GM23338 (cell line): ENCODE results near the gene SLC26A11. TPM values are rescaled to one million over a fixed set of nuclear protein-coding genes. Genes with fewer than 3 reads are reported as not detected.

ENCODE experiments used
- ATAC-seq: fragments of 200-7000 bp; cut with Tn5 transposase; 3 replicates; pipeline ENCODE4 v1.9.1; 2020
- DNase-seq: peaks from one replicate; pipeline ENCODE4 v3.0.0-alpha.2; 2015; ENCODE audit warnings: low spot score
- H2AFZ ChIP-seq: fragments of 200-600 bp; sonication (generic); 2 replicates; pipeline ENCODE4 v1.8.0; 2016; ENCODE audit warnings: antibody characterized with exemption, mild to moderate bottlenecking, moderate library complexity
- H3F3A ChIP-seq: fragments of 200-600 bp; sonication (generic); replicated peaks from 2 replicates; pipeline ENCODE4 v1.8.0; 2017; ENCODE audit warnings: antibody characterized with exemption, mixed run types, low read depth
- H3K27ac ChIP-seq: fragments of 200-600 bp; sonication (generic); 2 replicates; pipeline ENCODE4 v1.6.1; 2016; ENCODE audit warnings: low read depth
- H3K27me3 ChIP-seq: fragments of 200-600 bp; sonication (generic); 2 replicates; pipeline ENCODE4 v1.8.0; 2016; ENCODE audit warnings: mild to moderate bottlenecking, mixed run types, moderate library complexity; ENCODE audit not compliant: insufficient read depth
- H3K36me3 ChIP-seq: fragments of 200-600 bp; sonication (generic); 2 replicates; pipeline ENCODE4 v1.8.0; 2016; ENCODE audit warnings: mild to moderate bottlenecking; ENCODE audit not compliant: insufficient read depth
- H3K4me1 ChIP-seq: fragments of 200-600 bp; sonication (generic); 2 replicates; pipeline ENCODE4 v1.8.0; 2016; ENCODE audit warnings: mild to moderate bottlenecking, moderate library complexity; ENCODE audit not compliant: insufficient read depth
- H3K4me2 ChIP-seq: fragments of 200-600 bp; sonication (generic); 2 replicates; pipeline ENCODE4 v1.7.1; 2017; ENCODE audit warnings: mixed run types
- H3K4me3 ChIP-seq: fragments of 200-600 bp; sonication (generic); 2 replicates; pipeline ENCODE4 v1.6.1; 2016; ENCODE audit warnings: mixed run types
- H3K79me2 ChIP-seq: fragments of 200-600 bp; sonication (generic); replicated peaks from 2 replicates; pipeline ENCODE4 v1.8.0; 2017; ENCODE audit warnings: mild to moderate bottlenecking; ENCODE audit not compliant: insufficient read depth
- H3K9me2 ChIP-seq: fragments of 200-600 bp; sonication (generic); 2 replicates; pipeline ENCODE4 v1.8.0; 2017; ENCODE audit not compliant: insufficient read depth
- H4K20me1 ChIP-seq: fragments of 200-600 bp; sonication (generic); replicated peaks from 2 replicates; pipeline ENCODE4 v1.8.0; 2017; ENCODE audit warnings: mild to moderate bottlenecking; ENCODE audit not compliant: insufficient read depth
- H3K27ac Mint-ChIP-seq: 2 replicates; pipeline ENCODE4 v1.8.0; 2020; ENCODE audit warnings: inconsistent platforms, mild to moderate bottlenecking, moderate library complexity, mixed read lengths
- H3K27me3 Mint-ChIP-seq: 3 replicates; pipeline ENCODE4 v1.8.0; 2022; ENCODE audit warnings: low read depth, mild to moderate bottlenecking, moderate library complexity, mixed read lengths, inconsistent platforms; ENCODE audit not compliant: insufficient read depth, poor library complexity
- H3K36me3 Mint-ChIP-seq: 3 replicates; pipeline ENCODE4 v1.8.0; 2021; ENCODE audit warnings: low read depth, mild to moderate bottlenecking, inconsistent platforms, moderate library complexity, mixed read lengths
- H3K4me1 Mint-ChIP-seq: 3 replicates; pipeline ENCODE4 v1.8.0; 2020; ENCODE audit warnings: mild to moderate bottlenecking, inconsistent platforms, mixed read lengths
- H3K4me3 Mint-ChIP-seq: 3 replicates; pipeline ENCODE4 v1.8.0; 2021; ENCODE audit warnings: moderate library complexity, mild to moderate bottlenecking, inconsistent platforms, mixed read lengths
- H3K9me3 Mint-ChIP-seq: 3 replicates; pipeline ENCODE4 v1.8.0; 2020; ENCODE audit warnings: moderate library complexity, mild to moderate bottlenecking, inconsistent platforms, mixed read lengths
- POLR2AphosphoS5 ChIP-seq: IDR thresholded peaks from 2 replicates; pipeline ENCODE4 v1.6.1; 2016; ENCODE audit warnings: antibody characterized with exemption, low read depth
- STAT1 ChIP-seq: IDR thresholded peaks from one replicate; pipeline ENCODE4 v1.6.1; 2016; ENCODE audit warnings: antibody characterized with exemption; ENCODE audit not compliant: unreplicated experiment
- polyA plus RNA-seq: library from polyadenylated mRNA; unstranded; fragments of >200 nt; fragmentation: Nextera tagmentation; extraction: Ambion mirVana; gene quantifications from 2 replicates; pipeline ENCODE4 v1.2.1, GENCODE V29; 2016
- total RNA-seq: library from RNA; depleted of rRNA; stranded (reverse); fragments of >200 nt; shearing (Covaris generic); gene quantifications from 2 replicates; pipeline ENCODE4 v1.2.3, GENCODE V29; 2014
- TF ChIP-seq, protein P1 (sequence below): fragments of 250-450 bp; sonication (Bioruptor Pico); IDR thresholded peaks from 2 replicates; pipeline ENCODE4 v1.5.0; 2020; ENCODE audit warnings: mild to moderate bottlenecking, moderate library complexity

Gene SLC26A11
- total and polyA plus RNA-seq, 2 experiments from 2014 or later: 10.9 to 23.0 TPM

DNA sequence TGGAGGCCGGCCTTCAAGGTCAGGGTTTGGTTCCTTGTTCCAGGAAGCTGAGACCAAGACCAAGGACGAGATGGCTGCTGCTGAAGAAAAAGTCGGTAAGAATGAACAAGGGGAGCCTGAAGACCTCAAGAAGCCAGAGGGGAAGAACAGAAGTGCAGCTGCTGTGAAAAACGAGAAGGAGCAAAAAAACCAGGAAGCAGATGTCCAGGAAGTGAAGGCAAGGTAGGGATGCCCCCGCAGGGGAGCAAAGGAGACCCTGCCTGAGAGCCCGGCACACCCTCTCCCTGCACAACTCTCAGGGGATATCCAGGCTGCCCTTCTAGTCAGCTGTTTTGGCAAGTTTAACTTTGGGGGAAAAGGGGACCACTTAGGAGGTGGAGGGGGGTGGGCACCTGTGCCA, 69.4 kb downstream of the SLC26A11 start:
- Mint-ChIP-seq H3K27ac (no peak overlapping the region), H3K36me3 (peaks cover 51% of the 10 kb centered on the region), H3K4me1 (peaks cover 3% of the 10 kb centered on the region), H3K4me3 (no peak overlapping the region), H3K9me3 (no peaks in the 10 kb centered on the region), H3K27me3 (peaks cover 5% of the 10 kb centered on the region)
- TF ChIP-seq POLR2AphosphoS5 (no peak), STAT1 (no peak)
- TF ChIP-seq, protein P1, sequence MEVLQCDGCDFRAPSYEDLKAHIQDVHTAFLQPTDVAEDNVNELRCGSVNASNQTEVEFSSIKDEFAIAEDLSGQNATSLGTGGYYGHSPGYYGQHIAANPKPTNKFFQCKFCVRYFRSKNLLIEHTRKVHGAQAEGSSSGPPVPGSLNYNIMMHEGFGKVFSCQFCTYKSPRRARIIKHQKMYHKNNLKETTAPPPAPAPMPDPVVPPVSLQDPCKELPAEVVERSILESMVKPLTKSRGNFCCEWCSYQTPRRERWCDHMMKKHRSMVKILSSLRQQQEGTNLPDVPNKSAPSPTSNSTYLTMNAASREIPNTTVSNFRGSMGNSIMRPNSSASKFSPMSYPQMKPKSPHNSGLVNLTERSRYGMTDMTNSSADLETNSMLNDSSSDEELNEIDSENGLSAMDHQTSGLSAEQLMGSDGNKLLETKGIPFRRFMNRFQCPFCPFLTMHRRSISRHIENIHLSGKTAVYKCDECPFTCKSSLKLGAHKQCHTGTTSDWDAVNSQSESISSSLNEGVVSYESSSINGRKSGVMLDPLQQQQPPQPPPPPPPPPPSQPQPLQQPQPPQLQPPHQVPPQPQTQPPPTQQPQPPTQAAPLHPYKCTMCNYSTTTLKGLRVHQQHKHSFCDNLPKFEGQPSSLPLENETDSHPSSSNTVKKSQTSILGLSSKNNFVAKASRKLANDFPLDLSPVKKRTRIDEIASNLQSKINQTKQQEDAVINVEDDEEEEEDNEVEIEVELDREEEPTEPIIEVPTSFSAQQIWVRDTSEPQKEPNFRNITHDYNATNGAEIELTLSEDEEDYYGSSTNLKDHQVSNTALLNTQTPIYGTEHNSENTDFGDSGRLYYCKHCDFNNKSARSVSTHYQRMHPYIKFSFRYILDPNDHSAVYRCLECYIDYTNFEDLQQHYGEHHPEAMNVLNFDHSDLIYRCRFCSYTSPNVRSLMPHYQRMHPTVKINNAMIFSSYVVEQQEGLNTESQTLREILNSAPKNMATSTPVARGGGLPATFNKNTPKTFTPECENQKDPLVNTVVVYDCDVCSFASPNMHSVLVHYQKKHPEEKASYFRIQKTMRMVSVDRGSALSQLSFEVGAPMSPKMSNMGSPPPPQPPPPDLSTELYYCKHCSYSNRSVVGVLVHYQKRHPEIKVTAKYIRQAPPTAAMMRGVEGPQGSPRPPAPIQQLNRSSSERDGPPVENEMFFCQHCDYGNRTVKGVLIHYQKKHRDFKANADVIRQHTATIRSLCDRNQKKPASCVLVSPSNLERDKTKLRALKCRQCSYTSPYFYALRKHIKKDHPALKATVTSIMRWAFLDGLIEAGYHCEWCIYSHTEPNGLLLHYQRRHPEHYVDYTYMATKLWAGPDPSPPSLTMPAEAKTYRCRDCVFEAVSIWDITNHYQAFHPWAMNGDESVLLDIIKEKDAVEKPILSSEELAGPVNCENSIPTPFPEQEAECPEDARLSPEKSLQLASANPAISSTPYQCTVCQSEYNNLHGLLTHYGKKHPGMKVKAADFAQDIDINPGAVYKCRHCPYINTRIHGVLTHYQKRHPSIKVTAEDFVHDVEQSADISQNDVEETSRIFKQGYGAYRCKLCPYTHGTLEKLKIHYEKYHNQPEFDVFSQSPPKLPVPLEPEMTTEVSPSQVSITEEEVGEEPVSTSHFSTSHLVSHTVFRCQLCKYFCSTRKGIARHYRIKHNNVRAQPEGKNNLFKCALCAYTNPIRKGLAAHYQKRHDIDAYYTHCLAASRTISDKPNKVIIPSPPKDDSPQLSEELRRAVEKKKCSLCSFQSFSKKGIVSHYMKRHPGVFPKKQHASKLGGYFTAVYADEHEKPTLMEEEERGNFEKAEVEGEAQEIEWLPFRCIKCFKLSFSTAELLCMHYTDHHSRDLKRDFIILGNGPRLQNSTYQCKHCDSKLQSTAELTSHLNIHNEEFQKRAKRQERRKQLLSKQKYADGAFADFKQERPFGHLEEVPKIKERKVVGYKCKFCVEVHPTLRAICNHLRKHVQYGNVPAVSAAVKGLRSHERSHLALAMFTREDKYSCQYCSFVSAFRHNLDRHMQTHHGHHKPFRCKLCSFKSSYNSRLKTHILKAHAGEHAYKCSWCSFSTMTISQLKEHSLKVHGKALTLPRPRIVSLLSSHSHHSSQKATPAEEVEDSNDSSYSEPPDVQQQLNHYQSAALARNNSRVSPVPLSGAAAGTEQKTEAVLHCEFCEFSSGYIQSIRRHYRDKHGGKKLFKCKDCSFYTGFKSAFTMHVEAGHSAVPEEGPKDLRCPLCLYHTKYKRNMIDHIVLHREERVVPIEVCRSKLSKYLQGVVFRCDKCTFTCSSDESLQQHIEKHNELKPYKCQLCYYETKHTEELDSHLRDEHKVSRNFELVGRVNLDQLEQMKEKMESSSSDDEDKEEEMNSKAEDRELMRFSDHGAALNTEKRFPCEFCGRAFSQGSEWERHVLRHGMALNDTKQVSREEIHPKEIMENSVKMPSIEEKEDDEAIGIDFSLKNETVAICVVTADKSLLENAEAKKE (CRISPR knock-in tag): no peak
- DNase-seq (no peak), ATAC-seq (no peak)
- H3K27ac ChIP-seq: no peak overlapping the region
- H2AFZ ChIP-seq: no peak overlapping the region
- H3K36me3 ChIP-seq: peaks cover 13% of the 10 kb centered on the region; the same call in 1 of the 2 replicates
- H3K27me3 ChIP-seq: no peaks in the 10 kb centered on the region
- H3K4me3 ChIP-seq: no peak overlapping the region
- no peaks in the 10 kb centered on the region for H4K20me1 ChIP-seq
- H3F3A ChIP-seq: no peaks in the 10 kb centered on the region
- H3K4me1 ChIP-seq: no peaks in the 10 kb centered on the region
- no peaks in the 10 kb centered on the region for H3K79me2 ChIP-seq
- H3K9me2 ChIP-seq: no peaks in the 10 kb centered on the region
- H3K4me2 ChIP-seq: no peak overlapping the region

DNA sequence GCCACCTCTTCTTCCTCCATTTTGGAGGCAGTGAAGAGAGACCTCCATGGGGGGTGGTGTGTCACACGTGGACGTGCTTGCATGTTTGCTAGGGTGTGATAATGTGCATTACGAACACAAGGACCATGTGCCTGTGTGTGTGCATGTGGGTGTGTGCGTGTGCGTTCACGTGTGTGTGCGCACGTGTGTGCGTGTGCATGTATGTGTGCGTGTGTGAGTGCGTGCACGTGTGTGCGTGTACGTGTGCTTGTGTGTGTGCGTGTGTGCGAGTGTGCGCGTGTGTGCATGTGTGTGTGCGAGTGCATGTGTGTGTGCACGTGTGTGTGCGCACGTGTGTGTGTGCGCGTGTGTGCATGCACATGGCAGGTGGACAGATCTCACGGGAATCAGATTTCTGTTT, 69.9 kb downstream of the SLC26A11 start:
- Histone ChIP-seq H2AFZ (no peak overlapping the region), H3K4me1 (no peaks in the 10 kb centered on the region), H3K4me2 (no peak overlapping the region), H4K20me1 (no peaks in the 10 kb centered on the region), H3F3A (no peaks in the 10 kb centered on the region), H3K27ac (no peak overlapping the region), H3K79me2 (no peaks in the 10 kb centered on the region), H3K4me3 (no peak overlapping the region), H3K36me3 (peaks cover 13% of the 10 kb centered on the region; the same call in 1 of the 2 replicates), H3K9me2 (no peaks in the 10 kb centered on the region), H3K27me3 (no peaks in the 10 kb centered on the region)
- ATAC-seq: no peak
- H3K27ac Mint-ChIP-seq: no peak overlapping the region; the same call in 1 of the 2 replicates
- peaks cover 53% of the 10 kb centered on the region for H3K36me3 Mint-ChIP-seq
- no peaks in the 10 kb centered on the region for H3K9me3 Mint-ChIP-seq
- peaks cover 5% of the 10 kb centered on the region for H3K27me3 Mint-ChIP-seq
- no peak for TF ChIP-seq POLR2AphosphoS5
- TF ChIP-seq, protein P1 (CRISPR knock-in tag): no peak
- H3K4me1 Mint-ChIP-seq: peaks cover 2% of the 10 kb centered on the region; the same call in 2 of the 3 replicates
- DNase-seq: no peak
- no peak overlapping the region for H3K4me3 Mint-ChIP-seq
